ENCODE measurements around the gene C5.
"Not testable (repeated sequence)": the region's sequence is repeated elsewhere in the genome, so short reads cannot be mapped to it uniquely, and the experiment has no call there.

The C5 gene

DNA sequence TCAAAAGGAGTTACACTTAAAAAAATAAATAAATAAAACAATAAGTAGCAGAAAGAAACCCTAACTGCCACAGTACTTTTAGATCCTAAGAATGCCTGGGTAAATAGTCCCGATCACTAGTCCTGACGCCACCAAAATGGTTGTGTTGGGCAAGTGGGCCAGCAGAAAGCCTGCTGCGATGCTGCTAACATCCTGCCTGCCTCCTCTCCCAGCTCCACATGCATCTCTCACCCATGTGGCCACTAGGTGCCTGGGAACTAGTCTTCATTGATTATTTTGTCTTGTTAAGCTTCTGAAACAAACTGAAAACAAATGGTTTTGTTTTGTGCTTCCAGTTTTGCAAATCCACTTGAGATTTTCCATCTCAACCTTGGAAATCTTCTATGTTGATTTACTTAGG, 69.1 kb downstream of the C5 start:
- no peak for DNase-seq (ENCODE audit: low read depth in 2 of 2, low spot score in 1 of 2)

DNA sequence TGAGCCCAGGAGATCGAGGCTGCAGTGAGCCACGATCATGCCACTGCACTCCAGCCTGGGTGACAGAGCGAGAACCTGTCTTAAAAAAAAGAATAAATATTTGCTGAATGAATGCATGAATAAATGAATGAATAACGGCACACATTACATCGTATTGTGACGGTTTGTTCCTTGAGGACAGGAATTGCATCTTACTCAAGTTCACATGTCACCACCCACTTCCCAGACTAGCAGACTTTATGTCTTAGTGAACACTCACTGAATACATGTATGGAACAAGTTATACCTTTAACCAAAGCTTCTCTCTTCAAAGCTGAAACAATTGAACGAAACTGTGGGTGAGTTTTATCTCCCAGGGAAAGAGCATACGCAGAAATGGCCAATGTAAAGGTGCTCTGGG, 70.3 kb downstream of the C5 start:
- DNase-seq (ENCODE audit: low read depth in 2 of 2, low spot score in 1 of 2): no peak

- DNase-seq (ENCODE audit: low read depth in 2 of 2, low spot score in 1 of 2): no peak
Observed at GRCh38 chr9:120978987-120979386, 71.1 kb downstream of the C5 start.

- DNase-seq (ENCODE audit: low read depth in 2 of 2, low spot score in 1 of 2): no peak
Observed at GRCh38 chr9:120977321-120977720, 72.8 kb downstream of the C5 start.

- DNase-seq (ENCODE audit: low read depth in 2 of 2, low spot score in 1 of 2): no peak
Observed at GRCh38 chr9:120974921-120975320, 75.2 kb downstream of the C5 start.

GRCh38 chr9:120974181-120974580, 75.9 kb downstream of the C5 start:
- DNase-seq (ENCODE audit: low read depth in 2 of 2, low spot score in 1 of 2): no peak

GRCh38 chr9:120971938-120972337, 78.1 kb downstream of the C5 start:
- DNase-seq (ENCODE audit: low read depth in 2 of 2, low spot score in 1 of 2): no peak

DNA sequence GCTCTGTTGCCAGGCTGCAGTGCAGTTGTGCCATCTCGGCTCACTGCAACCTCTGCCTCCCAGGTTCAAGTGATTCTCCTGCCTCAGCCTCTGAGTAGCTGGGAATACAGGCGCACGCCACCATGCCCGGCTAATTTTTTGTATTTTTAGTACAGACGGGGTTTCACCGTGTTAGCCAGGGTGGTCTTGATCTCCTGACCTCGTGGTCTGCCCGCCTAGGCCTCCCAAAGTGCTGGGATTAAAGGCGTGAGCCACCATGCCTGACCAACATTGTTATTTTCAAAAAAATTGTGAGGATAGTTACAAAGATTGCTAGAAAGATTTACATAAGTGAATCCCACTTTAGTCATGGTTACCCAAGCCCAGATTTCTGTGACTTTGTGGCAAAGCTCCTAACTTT, 78.6 kb downstream of the C5 start:
- not testable (repeated sequence) for DNase-seq (ENCODE audit: low read depth in 2 of 2, low spot score in 1 of 2)

DNA sequence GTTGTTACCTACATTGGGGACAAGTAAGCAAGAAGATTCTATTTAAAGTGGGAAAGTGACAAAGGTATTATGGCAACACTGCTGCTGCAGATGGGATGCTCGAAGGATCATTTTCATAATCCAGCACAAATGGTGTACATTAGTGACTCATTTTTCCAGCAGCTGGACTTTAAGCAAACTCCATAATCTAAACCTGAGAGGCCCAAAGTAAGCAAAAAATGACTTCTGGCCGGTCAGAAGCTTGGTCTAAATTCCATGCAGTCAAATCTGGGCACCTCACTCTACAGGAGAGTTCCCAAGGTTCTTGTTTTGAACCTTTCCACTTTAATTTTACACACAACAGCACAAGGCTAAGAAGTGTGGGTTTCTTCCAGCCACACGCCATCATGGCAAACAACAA, 79.8 kb downstream of the C5 start:
- DNase-seq (ENCODE audit: low read depth in 2 of 2, low spot score in 1 of 2): no peak

DNA sequence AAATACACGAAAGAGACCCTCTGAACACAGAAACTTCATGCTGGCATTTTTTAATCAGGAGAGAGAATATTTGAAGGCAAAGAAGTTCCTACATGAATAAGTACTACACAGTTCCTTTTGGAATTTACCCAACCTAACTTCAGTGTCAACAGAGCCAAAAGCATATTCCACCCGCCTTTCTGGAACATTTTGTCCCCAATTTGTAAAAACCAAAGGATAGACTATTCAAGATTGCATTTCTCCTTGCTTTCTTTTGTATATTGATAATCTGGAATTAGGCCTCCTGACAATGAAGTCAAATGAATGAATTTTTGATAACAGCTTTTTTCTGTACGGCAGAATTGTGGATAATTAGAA, 84.1 kb downstream of the C5 start:
- no peak for DNase-seq (ENCODE audit: low read depth in 2 of 2, low spot score in 1 of 2)

DNA sequence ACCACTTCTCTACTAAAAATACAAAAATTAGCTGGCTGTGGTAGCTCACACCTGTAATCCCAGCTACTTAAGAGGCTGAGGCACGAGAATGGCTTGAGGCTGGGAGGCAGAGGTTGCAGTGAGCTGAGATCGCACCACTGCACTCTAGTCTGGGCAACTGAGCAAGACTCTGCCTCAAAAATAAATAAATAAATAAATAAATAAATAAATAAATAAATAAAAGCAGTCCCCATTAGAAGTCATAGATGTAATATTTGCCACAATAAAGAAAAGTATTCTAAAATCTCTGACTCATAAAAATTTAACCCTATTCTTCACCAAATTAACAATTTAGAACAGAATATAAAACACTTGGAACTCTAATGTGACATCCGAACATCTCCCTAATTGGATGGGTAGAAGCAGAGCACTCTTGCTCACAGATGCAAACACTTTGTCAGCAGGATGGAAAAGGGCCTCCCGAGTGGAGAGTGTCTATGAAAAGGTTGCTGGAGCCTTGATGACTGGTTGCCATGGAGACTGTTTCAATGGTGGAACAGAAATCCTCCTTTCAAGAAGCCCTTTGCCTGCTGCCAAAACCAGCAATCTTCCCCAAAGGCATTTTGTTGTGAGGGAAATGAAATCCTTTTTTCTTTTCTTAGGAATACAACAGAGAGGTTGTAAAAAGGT, 84.6 kb downstream of the C5 start:
- no peak for DNase-seq (ENCODE audit: low read depth in 2 of 2, low spot score in 1 of 2)

GRCh38 chr9:120961936-120962335, 88.1 kb downstream of the C5 start:
- DNase-seq (ENCODE audit: low read depth in 2 of 2, low spot score in 1 of 2): no peak

- no peak for DNase-seq (ENCODE audit: low read depth in 2 of 2, low spot score in 1 of 2)
Observed at GRCh38 chr9:120960001-120960400, 90.1 kb downstream of the C5 start.

- no peak for DNase-seq (ENCODE audit: low read depth in 2 of 2, low spot score in 1 of 2)
Observed at GRCh38 chr9:120956862-120957261, 93.2 kb downstream of the C5 start.

- DNase-seq (ENCODE audit: low read depth in 2 of 2, low spot score in 1 of 2): no peak
Observed at GRCh38 chr9:120951960-120952618, 98.0 kb downstream of the C5 start.

DNA sequence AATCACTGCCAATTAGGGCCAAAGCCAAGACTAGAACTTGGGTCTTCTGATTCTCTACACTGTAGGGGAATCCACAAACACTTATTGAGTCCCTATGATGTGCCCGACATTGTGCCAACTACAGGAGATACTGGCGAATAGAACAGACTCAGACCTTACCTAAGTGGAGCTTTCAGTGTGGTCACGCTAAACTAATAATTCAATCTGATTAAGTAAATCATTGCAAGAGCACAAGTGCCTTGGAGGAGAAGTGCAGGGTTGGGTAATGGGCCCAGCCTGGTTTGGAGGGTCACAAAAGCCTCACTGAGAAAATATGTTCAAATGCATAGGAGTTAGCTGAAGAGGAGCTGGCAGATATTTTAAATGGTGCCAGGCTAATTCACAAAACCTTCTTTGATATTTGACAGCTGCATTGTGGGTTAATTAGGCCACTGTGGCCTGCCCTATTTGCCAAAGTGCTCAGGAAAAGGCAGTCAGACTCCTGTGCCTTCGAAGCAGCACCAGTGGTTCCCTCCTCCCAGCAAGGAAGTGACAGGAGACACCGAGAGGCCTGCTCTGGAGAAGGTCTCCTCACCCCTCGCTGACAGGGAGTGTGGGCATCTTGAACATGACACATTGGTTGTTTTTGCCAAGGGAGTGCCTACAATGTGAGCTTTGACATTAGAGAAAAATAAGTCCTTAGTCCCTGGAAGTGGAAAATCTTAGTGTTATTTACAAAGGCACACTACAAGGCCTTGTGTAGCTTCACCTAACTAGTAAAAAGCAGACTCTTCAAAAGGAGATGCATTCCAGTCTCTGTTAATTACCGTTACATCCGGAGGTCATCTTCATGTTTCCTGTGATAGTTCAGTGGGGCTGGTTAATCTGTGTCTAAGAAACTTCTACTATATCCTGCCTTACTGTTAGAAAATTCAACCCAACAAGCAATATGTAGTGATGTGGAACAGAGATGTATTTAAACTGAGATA, 99.4 kb downstream of the C5 start:
- no peak for DNase-seq (ENCODE audit: low read depth in 2 of 2, low spot score in 1 of 2)

DNA sequence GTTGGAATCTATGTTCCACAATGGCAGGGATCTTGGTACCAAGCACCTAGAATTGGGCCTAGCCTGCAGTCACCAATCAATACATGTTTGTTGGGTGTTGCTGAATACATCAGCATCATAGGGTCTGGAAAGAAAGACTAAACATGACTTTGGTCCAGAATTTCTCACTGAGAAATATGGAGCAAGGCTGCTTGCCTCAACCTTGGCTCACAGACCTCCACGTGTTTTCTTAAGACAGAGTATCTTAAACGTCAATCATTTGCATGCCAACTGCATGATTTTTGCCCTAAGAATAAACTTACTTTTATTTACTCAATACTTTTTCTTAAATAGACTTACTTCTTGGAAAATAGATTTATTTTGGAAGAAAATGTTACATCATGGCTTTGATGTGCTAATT, 100.8 kb downstream of the C5 start:
- no peak for DNase-seq (ENCODE audit: low read depth in 2 of 2, low spot score in 1 of 2)

- no peak for DNase-seq (ENCODE audit: low read depth in 2 of 2, low spot score in 1 of 2)
Observed at GRCh38 chr9:120948824-120949223, 101.3 kb downstream of the C5 start.

GRCh38 chr9:120947222-120947621, 102.9 kb downstream of the C5 start:
- DNase-seq (ENCODE audit: low read depth in 2 of 2, low spot score in 1 of 2): no peak

- DNase-seq (ENCODE audit: low read depth in 2 of 2, low spot score in 1 of 2): no peak
Observed at GRCh38 chr9:120946259-120946658, 103.8 kb downstream of the C5 start.

DNA sequence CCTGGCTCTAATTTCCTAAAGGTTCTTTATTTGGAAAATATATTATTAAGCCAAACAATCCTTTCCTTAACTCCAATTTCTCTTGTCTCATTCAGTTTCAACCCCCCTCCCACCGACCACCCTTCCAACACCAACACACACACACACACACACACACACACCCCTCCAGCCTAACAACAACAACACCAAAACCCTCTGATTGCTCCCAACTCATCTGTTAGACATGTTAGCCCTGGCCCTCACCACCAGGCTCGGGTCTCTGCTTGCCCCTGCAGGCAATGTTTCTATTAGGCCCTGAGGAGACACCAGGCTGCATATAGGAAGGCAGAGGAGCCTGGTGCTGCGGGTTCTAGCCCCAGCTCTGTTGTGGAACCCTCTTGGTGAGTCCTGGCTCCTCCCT, 105.1 kb downstream of the C5 start:
- no peak for DNase-seq (ENCODE audit: low read depth in 2 of 2, low spot score in 1 of 2)

DNA sequence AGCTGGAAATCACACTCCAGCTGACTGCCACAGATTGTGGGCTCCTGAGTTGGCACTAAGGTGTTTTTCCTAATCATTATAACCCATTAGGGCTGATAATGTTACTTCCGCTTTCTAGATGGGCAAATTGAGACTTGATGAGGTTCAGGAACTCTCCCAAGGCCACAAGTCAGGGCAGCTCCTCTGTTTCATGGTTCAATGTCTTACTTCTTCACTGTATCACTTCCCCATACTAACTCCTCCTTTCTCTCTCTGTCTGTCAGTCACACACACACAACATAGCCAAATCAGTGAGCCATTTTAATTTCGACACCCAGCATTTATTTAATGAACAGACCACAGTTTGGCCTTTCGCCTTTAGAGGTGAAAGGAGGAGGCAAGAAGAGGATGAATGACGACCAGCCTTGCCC, 105.6 kb downstream of the C5 start:
- DNase-seq (ENCODE audit: low read depth in 2 of 2, low spot score in 1 of 2): no peak

All from stimulated activated CD8-positive, alpha-beta memory T cell treated with anti-CD3 and anti-CD28 coated beads, Interleukin-4, amount 100 ng/mL, for 4 hours (primary cell).